Epithelial cell of proximal tubule (primary cell): Measurements from ENCODE around the gene KIRREL3. TPM values are rescaled to one million over a fixed set of nuclear protein-coding genes. Genes with fewer than 3 reads are reported as not detected.

Experiments
- DNase-seq: peaks from one replicate; pipeline ENCODE4 v3.0.0-alpha.2; 2011; ENCODE audit warnings: low read depth
- H3K4me3 ChIP-seq: 2 replicates; pipeline ENCODE4 v1.5.1; 2011; ENCODE audit warnings: low read depth, mild to moderate bottlenecking, low read length
- total RNA-seq: library from RNA; depleted of rRNA; stranded (reverse); fragments of >200 nt; gene quantifications from 2 replicates; pipeline ENCODE4 v1.2.3, GENCODE V29; 2015
- TF ChIP-seq, protein P1 (sequence below): conservative IDR thresholded peaks from 2 replicates; pipeline ENCODE4 v1.5.1; 2012; ENCODE audit warnings: low read depth, mild to moderate bottlenecking, low read length

Gene KIRREL3
- total RNA-seq, 1 donor from 2014 or later: 5.1 TPM

DNA sequence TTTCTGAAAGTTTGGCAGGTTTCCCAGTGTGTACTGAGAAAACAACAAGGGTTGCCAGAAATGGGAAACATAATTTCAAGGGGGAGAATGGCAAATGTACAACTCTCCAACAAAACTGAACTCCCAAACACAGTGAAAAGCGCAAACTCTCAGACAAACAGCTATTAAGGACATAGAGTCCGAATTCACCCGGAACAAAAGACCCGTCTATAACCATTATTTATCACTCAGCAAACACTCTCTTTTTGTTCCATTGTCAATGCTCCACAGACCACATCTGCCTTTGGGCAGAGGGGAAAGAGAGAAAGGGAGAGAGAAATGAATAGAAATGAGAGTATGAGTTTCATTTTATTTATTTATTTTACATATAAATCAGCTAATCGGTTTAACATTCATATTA, 21.7 kb downstream of the KIRREL3 start:
- DNase-seq: no peak
- TF ChIP-seq, protein P1, sequence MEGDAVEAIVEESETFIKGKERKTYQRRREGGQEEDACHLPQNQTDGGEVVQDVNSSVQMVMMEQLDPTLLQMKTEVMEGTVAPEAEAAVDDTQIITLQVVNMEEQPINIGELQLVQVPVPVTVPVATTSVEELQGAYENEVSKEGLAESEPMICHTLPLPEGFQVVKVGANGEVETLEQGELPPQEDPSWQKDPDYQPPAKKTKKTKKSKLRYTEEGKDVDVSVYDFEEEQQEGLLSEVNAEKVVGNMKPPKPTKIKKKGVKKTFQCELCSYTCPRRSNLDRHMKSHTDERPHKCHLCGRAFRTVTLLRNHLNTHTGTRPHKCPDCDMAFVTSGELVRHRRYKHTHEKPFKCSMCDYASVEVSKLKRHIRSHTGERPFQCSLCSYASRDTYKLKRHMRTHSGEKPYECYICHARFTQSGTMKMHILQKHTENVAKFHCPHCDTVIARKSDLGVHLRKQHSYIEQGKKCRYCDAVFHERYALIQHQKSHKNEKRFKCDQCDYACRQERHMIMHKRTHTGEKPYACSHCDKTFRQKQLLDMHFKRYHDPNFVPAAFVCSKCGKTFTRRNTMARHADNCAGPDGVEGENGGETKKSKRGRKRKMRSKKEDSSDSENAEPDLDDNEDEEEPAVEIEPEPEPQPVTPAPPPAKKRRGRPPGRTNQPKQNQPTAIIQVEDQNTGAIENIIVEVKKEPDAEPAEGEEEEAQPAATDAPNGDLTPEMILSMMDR: no peak

DNA sequence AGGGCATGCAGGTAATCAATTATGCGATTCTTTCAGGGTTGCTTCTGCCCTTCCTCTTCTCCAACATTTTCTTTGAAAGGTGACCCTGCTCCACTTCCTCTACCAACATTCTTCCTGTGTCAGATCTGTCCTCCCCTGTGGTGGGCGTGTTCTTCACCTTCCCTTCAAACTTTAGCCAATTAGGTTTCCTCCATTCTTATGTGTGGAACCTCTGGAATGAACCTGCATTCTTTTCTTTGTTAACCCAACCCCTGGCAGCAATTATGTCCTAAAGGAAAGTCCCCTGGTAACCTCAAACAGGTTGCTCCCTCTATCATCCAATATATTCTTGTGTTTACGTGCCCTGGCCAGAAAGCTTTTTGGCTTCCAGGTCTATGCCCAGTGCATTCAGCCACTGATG, 22.4 kb downstream of the KIRREL3 start:
- DNase-seq: no peak
- TF ChIP-seq, protein P1: no peak

More for the DNA sequence above, 21.7 kb downstream of the KIRREL3 start:
- H3K4me3 ChIP-seq: no peak overlapping the region

DNA sequence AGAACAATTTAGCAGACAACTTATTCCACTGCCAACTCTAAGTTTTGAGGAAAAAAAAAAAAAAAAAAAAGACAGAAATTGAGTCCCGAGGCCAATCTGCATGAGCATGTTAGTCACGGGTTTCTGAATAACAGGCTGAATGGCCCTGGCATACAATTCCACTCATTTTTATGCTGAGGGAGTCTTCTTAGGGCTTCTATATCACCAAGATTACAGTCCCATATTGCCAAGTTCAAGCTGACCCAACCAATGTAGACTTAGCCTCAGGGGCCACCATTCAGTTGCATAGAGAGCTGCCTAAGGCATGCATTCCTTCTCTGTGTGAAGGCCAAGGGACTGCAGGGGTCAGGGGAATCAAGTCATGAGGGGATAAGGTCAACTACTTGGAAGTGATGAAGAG, 27.5 kb downstream of the KIRREL3 start:
- TF ChIP-seq, protein P1: no peak
- DNase-seq: no peak
- H3K4me3 ChIP-seq: no peak overlapping the region

More for the DNA sequence above, 22.4 kb downstream of the KIRREL3 start:
- H3K4me3 ChIP-seq: no peak overlapping the region

DNA sequence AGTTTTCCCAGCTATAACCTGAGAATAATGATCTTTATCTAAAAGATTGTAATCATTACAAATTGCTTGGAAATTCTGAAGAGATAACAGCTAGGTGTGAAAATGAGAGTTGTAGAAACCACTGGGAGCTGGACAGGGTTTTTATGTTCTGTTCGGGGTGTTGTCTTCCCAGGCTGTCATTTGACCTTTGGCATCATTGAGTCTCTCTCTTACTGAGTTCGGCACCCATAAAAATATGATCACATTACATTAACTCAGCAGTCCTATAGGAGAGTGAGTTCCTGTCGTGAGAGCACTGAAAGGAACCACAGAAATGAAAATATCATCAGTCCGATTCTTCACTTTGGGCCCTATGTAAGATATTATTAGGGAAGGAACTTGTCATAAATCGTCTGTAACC, 29.3 kb downstream of the KIRREL3 start:
- TF ChIP-seq, protein P1: no peak
- H3K4me3 ChIP-seq: no peak overlapping the region
- DNase-seq: no peak

DNA sequence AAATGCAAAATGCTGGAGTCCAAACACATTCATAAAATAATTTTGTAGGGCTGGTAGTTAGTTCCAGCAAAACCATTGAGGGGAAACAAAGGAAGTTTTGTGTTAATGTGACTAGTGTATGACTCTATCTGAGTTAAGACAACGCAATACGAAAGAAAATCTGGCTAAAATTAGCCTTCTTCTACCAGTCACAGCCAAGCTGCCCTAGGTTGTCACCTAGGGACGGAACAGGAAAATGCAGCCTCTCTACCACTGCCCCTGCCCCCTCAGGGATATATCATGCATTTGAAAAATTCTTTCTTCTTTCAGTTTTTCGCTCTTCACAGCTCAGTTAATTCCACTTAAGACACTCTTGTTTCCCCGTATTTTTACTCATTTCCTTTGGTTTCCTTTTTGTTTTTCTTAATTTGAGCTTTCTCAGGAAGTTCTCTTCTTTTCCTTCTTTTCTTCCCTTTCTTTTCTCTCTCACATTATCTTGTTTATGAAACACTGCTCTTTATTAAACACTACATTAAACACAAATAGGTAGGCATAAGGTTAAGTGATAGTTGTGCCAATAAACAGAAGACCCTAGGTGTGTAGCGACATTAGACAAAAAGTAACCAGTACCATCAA, 30.6 kb downstream of the KIRREL3 start:
- H3K4me3 ChIP-seq: no peak overlapping the region
- TF ChIP-seq, protein P1: peak; percentile 90
- no peak for DNase-seq

DNA sequence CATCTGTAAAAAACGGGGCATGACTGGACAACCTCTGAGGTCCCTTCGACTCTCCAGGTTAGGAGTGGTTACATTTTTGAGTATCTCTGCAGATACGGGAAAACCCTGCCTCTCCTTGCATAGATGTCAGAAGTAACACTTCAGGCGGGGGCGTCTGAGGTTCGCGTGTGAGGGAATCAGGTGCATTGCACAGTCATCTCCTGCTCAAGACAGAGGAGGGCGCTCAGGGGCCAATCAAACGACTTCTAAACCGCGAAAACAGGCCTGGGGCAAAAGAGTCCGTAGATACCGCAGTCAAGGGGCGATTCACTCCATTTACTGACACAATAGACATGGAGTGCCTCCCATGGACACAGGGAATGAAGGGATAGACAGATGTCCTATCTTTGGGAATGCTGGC, 31.7 kb downstream of the KIRREL3 start:
- TF ChIP-seq, protein P1: peak; percentile 20
- DNase-seq: no peak
- no peak overlapping the region for H3K4me3 ChIP-seq

DNA sequence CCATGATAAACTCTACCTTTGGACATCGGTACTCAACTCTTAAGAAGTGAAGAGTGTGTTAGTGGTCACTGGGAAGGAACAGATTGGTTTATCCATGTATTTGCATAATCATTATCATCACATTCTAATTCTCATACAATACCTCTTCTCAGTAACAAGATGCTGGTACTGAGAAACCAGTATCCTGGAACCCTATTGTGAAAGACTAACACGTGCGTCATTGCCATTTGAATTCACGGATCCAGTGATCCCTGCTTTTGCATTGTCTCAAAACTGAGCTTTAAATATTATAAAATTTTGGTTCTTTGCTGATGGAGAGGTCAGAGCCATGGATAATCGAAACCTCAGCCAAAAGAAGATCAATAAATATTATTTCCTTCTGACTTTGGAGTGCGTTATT, 35.2 kb downstream of the KIRREL3 start:
- DNase-seq: no peak
- no peak overlapping the region for H3K4me3 ChIP-seq
- TF ChIP-seq, protein P1: no peak
